ENCODE measurements around the gene SLC22A17. TPM values are rescaled to one million over a fixed set of nuclear protein-coding genes. Genes with fewer than 3 reads are reported as not detected.
A peak's percentile ranks its signal among the peaks of the same experiment; 100 is the strongest.

SLC22A17 gene
- total RNA-seq, 1 experiment from 2014 or later = 5.9 TPM

DNA sequence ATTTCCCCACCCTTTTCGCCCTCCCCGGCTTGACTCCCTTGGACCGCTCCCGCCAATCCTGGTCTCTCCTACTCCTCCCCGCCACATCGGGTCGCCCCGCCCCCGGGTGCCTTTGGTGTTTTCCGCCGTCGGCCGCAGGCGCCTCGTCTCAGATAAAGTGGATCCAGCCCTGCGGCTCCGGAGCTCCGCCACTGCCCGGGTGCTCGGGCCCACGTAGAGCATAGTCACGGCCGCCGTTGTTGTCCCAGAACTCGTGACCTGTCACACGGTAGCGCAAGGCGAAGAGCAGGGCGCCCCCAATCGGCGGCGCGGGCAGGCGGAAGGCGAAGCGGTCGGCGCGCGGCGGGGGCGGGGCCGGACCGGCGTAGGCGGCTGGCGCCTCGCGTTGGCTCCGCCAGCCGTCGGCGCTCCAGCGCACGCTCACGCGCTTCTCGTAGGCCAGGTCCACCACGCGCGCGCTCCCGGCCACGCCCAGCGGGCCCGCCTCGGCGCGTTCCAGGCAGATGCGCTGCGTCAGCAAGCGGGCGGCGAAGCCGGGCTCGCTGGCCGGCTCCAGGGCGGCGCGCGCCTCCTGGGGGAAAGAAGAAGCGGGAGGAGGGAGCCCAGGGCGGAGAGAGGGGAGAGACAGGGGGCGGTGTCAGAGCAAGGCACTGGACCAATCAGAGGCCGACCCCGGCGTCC, 51.3 kb downstream of the SLC22A17 start:
- peak; percentile 33 for TF ChIP-seq POLR2AphosphoS5 (IDR thresholded peaks at IDR 0.05; ENCODE audit: low read depth, low read length)
- TF ChIP-seq SIN3A (IDR thresholded peaks at IDR 0.05; ENCODE audit: low read depth) = no peak
- TF ChIP-seq POLR2A (IDR thresholded peaks at IDR 0.05; ENCODE audit: borderline replicate concordance, extremely low read depth, insufficient read depth, insufficient read length) = peak; percentile 33
- peak; percentile 95 for TF ChIP-seq TCF7L2 (IDR thresholded peaks at IDR 0.05; ENCODE audit: borderline replicate concordance, extremely low read depth, insufficient read depth, insufficient read length)
- peak; percentile 38 for TF ChIP-seq YY1 (IDR thresholded peaks at IDR 0.05; ENCODE audit: extremely low read depth, insufficient replicate concordance, low read depth, low read length)
- no peak for TF ChIP-seq RAD21 (IDR thresholded peaks at IDR 0.05; ENCODE audit: low read depth)
- peak in 2 of 3 experiments; percentile 69 to 70; a peak in 4 of 6 replicates for TF ChIP-seq CTCF (IDR thresholded peaks at IDR 0.05 in 2 of 3, conservative IDR thresholded peaks at IDR 0.05 in 1 of 3; ENCODE audit: borderline replicate concordance in 1 of 3, insufficient read depth in 1 of 3, low read depth in 2 of 3, low read length in 2 of 3)
- no peaks in the 10 kb centered on the region for H3K9me3 ChIP-seq (ENCODE audit: control insufficient read depth in 1 of 2, insufficient read depth in 1 of 2, low read depth in 1 of 2, low read length in 2 of 2)
- peak overlapping the region; percentile 96 for H3K27ac ChIP-seq (ENCODE audit: low read depth, low read length)
- H3K9me2 ChIP-seq (ENCODE audit: insufficient read depth) = no peaks in the 10 kb centered on the region
- no peak overlapping the region for H2AFZ ChIP-seq (ENCODE audit: low read depth, low read length, poor library complexity, severe bottlenecking)
- H3K4me1 ChIP-seq (ENCODE audit: control insufficient read depth in 1 of 2, insufficient read depth in 2 of 2, low read length in 2 of 2) = peaks cover 18 to 41% of the 10 kb centered on the region in 2 experiments
- ChIA-PET CTCF (interaction anchor here (1.0 to 4.8 kb wide), 9 partner anchors 8 to 206 kb away, joined by 3 to 27 read pairs (median 5); partner anchors contain the start of genes ACIN1, C14orf119, HOMEZ and PABPN1), POLR2A (interaction anchor here (0.7 to 2.0 kb wide), 6 partner anchors 9 to 192 kb away, joined by 3 to 13 read pairs (median 4); partner anchors contain the start of gene PABPN1), RAD21 (ENCODE audit: low non-redundant PET in 1 of 2, low total read pairs in 2 of 2, uncharacterized antibody in 2 of 2, unreplicated experiment in 2 of 2) (interaction anchor here (0.6 to 1.1 kb wide), 2 partner anchors 58 to 181 kb away, joined by 3 to 8 read pairs; no protein-coding TSS in a partner anchor)
- ATAC-seq = peak; percentile 84
- H3K27me3 ChIP-seq (ENCODE audit: insufficient read depth, low read length) = no peaks in the 10 kb centered on the region
- H3K4me3 ChIP-seq (replicated peaks in 1 of 2; ENCODE audit: low read depth in 1 of 2, low read length in 2 of 2) = peak overlapping the region; percentile 54 to 64
- no peaks in the 10 kb centered on the region for H3K36me3 ChIP-seq (ENCODE audit: control insufficient read depth in 1 of 2, insufficient read depth in 2 of 2, low read length in 2 of 2)
- H3K79me2 ChIP-seq (ENCODE audit: insufficient read depth, low read length) = no peaks in the 10 kb centered on the region
- DNase-seq (ENCODE audit: low read depth, low spot score) = peak; percentile 95
- H4K20me1 ChIP-seq (ENCODE audit: insufficient read depth) = no peaks in the 10 kb centered on the region
- peak overlapping the region; percentile 82 for H3K9ac ChIP-seq (ENCODE audit: low read length)
- peak overlapping the region; percentile 97 for H3K4me2 ChIP-seq (ENCODE audit: low read length)
- intact Hi-C loops (cut with micrococcal nuclease) = loop anchor here (10.0 kb wide), 1 partner anchor 317 kb away; the partner anchor contains the start of gene AJUBA
- no TSS peak for BruUV-seq (replicated peaks)
